Muscle of back (tissue), 11 donors: ENCODE measurements around the gene ZNF598. TPM values are rescaled to one million over a fixed set of nuclear protein-coding genes. Genes with fewer than 3 reads are reported as not detected.

Experiments used
- DNase-seq, 3 donors: peaks; one replicate each; pipeline versions ENCODE4 v3.0.0 to v3.0.0-alpha.2; 2013
- polyA plus RNA-seq, 10 donors: library from polyadenylated mRNA; unstranded; fragments of 120-200 nt; gene quantifications; one replicate each; pipeline ENCODE4 v1.2.1, GENCODE V29; 2013; ENCODE audit not compliant: insufficient read length in 10 of 10

Gene ZNF598
- polyA plus RNA-seq, 10 donors, result 13.7 to 25.1 (median 18.8) TPM

DNA sequence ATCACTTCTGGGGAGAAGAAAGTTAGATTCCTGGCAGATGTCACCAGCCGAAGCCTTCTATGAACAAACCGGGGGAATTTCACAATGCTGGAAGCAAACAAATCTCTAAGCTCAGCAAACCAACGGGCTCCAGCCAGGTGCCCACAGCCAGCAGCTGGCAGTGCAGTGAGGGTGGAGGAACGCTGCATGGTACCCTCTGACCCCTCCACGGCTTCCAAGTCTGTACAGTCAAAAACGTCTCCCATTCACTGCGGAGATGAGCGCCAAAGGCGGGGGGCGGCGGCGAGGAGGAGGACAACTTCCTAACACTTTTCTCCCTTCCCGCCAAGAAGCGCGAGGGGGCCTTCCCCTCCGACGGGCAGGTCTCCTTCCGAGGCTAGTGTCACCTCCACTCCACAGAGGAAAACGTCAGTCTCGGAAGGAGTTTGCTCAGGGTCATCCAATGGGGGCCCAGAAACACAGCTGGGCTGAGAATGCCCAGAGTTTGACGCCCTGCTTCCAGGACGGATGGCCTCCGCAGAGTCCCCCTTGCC lies 924 bp downstream of the ZNF598 start:
- DNase-seq, result no peak

DNA sequence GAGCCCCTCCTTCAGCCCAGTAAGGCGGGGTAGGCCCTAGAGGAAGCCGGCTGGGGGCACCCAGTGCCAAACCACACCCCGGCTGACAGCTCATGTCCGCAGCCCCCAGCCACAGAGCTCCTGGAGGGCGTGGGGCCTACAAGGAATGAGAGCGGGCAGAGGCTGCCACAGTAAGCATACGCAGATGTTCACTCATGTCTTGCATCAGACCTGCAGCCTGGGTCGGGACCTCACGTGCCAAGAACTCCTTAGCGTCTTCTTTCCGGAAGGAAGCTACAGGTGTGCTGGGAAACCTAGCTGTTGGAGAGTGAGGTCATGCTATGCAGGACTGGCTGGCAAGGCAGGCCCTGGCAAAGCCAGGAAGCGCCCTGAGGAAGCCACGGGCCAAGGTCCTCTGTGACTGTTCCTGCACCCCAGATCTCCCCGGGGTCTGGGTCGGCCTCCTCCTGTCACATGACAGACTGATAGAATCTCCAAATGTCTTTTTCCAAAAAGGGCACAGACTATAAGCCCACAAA lies 1.6 kb downstream of the ZNF598 start:
- DNase-seq, result no peak

DNA sequence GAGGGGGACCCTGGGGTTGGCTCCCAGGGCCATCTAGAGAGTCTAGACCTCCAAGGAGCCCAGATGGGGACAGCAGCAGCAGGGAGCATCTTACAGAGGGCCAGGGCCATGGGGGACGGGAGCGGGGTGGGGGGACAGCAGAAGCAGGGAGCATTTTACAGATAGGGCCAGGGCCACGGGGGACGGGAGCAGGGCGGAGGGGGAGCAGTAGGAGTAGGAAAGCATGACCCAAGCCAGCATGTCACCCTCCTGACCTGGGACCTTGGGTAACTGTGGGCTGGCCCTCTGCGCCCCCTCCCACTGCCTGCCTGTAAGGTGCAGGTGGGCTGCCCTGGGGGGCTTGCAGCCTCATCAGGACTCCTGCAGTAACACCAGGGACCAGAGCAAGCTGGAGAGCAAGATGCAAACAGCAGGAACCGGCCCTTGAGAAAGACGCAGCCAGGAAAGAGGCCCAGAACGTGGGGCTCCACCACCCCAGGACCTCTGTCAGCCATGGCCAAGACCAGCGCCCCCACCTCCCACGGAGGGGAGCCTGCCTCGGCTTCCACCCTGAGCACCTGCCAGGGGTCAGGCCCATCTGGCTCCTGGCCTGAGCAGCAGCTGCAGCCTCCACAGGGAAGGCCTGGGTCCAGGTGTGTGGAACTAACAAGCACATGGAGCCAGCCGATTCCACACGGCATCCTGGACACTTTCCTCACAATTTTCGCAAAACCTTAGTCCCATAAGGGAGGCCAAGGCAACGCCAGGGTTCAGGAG lies 2.4 kb downstream of the ZNF598 start:
- DNase-seq, result no peak

DNA sequence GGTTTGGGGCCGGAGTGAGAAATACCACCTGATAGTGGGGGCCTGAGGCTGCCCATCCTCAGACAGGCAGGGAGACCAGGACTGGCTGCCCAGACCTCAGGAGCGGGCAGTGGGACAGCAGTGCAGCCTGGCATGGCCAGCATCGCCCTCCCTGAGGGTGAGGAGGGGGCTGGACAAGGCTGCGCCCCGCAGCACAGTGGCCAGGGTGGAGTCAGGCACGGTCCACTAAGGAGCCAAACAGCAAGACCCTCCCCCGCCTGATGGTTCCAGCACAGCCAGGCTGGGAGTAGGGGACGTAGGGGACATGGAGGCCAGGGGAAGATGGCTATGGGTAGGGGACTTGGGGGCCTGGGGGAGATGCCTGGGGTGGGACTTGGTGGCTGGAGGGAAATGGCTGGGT lies 3.3 kb downstream of the ZNF598 start:
- no peak for DNase-seq

DNA sequence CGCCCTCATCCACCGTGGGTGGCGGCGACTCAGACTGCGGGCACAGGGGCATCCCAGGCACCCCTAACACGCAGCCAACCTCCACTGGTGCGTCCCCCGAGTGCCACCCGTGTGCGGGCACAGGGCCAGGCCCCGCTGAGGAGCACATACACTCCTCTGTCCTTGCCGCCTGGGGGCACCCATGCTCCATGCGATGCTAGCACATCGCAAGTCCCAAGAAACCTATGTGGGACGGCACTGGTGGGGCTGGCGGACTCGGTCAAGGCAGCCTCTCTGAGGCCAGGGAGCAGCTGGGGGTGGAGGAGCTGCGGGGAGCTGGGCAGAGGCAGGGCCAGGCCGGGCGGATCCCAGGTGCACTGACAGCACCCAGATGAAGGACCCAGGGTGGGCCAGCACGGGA lies 4.0 kb downstream of the ZNF598 start:
- DNase-seq, result no peak

DNA sequence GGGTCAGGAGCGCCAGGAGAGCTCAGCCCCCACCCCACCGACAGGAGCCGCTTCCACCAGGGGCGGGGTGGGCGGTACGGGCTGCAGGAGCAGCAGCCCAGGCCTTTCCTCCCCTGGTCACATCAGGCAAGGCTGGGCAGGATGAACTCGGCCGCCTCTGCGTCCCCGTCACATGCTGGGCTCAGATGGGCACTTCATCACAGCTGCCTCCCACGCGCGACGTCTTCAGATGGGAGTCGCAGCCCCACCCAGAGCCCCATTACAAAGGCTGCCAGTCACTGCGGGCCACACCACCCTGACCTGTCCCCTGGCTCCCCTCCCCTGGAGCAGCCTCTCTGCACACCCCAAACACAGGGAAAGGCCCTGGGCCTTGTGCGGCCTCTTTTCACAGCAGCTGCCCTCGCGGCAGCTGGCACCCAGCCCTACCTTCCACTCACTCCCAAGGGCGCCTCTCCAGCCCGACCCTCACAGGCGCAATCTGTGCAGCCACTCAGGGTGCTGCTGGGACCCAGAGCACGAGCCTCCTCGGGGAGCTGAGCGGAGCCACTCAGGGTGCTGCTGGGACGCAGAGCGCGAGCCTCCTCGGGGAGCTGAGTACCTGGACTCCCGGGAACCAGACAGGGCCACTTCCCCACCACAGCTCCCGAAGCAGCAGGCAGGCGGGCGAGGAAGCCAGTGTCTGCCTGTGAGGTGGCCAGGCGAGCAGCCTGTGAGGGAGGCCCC lies 4.7 kb downstream of the ZNF598 start:
- DNase-seq, result no peak

DNA sequence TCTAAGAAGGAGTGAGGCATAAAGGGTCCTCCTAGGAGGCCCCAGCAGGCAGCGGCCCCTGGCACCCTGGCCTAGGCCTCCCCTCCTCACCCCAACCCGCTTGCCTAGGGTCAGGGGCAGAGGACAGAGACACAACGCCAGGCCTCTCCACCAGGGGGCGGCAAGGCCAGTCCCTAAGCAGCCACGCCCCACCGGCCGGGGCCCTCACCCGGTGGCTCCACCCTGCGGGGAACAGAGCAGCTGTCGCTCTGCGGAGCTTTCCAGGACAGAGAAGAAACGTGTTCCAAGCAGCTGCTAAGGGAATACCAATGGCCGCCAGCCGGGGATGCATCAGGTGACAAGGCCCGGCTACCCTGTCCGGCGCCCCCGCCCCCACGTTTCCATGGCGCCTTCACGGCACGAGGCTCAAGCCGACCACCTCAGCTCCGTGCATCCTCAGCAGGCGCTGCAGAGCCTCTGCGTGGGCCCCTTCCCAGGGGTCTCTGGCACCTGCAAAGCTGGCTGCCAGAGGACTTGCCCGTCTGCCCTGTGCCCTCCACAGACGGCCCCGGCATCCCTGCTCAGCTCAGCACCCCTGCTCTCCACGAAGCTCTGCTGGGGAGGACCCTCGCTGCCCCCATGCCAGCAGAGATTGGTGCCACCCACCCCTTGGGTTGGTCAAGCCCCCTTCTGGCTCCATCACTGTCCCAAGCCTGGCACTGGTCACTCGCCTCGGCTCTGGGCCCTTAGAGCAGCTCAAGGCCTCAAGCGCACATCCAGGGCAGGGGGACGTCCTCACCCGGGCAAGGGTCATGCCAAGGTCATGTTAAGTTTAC lies 5.6 kb downstream of the ZNF598 start:
- peak; percentile 87 to 91 (median 90) for DNase-seq

DNA sequence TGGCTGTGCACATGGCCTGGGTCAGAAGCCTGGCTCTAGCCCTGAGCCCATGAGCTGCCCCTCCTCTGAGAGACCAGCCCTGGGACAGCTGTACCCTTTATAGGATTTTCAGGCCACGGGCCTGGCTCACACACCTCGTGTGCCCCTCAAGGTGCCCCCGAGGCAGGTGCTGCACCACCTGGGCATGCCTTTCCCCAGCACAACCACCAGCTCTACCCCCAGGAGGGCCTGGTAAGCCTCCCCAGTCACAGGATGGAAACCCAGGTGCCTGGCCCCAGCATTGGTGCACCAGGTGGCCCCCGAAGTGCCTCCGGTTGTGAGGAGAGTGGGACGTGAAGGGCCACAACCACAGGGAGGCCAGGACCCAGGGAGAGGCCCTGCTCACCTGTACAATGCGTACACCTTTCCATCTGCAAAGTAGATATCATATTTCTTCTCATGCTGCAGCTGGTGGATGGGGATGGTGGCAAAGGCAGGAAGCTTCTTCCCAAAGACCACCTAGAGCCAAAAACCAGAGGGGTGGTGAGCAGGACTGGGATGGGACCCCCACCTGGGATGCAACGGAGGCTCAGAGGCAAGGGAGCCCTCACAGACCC lies 6.3 kb downstream of the ZNF598 start:
- no peak for DNase-seq

DNA sequence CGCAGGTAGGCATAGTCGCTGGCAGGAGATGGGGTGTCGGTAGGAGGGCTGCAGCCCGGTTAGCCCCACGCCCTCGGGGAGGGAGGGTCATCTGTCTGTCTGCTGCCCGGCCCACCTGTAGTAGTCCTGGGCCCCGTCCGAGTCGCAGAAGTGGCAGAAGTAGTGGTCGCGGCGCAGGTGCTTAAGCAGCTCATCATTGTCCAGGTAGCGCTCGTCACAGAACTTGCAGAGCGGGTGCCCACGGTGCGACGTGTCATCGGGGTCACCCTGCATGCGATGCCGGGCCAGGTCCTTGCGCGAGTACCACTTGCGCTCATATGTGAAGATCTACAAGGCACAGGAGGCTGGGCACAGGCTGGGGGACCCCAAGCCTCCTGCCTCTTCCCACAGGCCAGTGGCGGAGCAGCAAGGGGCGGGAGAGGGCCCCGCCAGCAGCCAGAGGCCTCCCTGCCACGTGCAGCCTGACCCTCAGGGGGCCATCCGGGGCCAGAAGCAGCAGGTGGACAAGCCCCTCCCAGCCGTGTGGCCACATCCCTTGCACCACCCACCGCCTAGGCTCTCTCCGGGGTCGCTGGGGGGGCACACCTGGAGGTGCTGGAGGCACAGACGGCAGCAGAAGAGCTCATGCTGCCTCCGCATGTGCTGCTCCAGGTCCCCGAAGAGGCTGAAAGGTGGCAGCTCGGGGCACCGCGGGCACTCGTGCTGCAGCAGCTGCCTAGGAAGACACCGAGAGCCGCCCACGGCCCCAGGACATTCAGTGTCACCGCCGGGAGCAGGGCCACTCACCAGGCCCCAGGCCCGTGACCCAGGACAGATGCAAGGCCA lies 7.0 kb downstream of the ZNF598 start:
- no peak for DNase-seq

DNA sequence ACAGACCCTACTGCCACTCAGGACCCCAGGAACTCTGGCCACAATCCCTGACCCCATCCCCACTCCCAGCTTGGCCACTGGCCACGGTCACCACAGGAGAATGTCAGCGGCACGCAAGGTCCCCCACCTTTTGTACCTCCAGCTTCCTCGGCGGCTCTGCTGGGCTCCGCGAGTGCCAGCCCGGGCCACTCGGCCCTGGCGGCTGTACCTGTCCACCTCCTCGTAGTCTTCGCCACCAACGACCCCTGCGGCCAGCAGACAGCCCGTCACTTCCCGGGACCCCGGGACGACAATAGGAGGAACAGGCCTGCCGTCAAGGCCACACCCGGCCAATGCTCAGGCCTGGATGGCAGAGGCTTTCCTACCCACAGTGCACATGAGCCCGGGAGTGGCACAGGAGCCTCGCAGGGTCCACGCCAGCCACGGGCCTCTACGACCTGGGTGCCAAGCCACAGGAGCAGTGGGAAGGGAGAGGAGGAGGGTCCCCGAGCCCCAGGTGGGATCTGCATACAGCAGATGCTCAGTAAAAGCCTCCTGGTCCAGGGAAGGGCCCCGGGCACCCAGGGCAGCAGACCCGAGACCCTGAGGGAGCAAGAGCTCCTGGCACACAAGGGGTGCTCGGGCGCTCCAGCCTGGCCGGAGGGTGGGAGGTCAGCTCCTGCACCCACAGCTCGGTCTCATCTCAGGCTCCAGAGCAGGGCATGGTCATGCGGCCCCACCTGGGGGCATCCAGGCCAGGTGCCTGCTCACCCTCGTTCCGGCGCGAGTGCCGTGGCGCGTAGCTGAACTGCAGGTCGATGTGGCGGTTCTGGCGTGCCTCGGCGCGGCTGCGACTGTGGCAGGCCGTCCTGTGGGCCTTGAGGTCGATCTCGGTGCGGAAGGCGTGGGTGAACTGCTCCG lies 7.9 kb downstream of the ZNF598 start:
- no peak for DNase-seq

DNA sequence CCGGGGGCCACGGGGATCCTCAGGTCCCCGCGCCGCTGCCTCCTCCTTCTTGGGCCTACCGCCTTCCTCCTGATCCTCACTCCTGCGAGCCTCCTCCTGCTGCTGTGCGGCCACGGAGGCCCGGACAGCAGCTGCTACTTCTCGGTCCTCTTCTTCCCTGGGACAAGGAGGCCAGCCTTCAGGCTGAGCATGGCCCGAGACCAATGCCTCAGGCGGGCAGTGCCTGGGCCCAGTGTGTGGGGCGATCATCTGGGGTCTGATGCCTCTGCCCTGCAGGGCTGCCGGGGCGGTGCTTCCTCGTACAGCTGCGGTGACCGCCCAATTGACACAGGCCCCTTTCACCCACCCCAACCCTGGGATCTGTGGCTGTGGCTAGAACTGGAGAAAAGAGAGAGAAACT lies 8.6 kb downstream of the ZNF598 start:
- DNase-seq, result no peak

DNA sequence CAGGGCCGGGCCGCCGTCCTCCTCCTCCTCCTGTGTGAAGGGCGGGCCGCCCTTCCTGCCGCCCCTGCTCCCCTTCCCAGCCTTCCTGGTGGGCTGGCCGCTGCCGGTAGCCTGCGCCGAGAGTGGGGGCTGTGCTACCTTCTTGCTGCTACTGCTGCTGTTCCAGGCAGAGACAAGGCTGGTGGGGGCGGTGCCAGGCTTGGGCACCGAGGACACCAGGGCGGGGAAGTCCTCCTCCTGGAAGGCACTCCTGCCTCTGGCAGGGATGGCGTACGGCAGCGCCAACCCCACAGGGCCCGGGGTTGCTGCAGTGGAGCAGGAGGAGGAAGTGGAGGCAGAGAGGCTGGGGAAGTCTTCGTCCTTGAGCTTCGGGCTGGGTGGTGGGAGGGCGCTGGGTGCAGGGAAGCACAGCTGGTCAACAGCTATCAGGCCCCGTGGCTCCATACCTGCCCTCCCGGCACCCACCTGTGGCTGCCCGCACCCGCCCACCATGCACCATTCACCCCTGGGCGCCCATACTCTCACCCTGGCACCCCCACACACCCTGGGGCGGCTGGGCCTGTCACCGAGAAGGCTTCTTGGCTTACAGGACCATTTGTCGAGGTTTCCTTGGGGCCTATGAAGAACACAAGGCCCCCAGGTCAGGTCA lies 9.6 kb downstream of the ZNF598 start:
- DNase-seq, result no peak

DNA sequence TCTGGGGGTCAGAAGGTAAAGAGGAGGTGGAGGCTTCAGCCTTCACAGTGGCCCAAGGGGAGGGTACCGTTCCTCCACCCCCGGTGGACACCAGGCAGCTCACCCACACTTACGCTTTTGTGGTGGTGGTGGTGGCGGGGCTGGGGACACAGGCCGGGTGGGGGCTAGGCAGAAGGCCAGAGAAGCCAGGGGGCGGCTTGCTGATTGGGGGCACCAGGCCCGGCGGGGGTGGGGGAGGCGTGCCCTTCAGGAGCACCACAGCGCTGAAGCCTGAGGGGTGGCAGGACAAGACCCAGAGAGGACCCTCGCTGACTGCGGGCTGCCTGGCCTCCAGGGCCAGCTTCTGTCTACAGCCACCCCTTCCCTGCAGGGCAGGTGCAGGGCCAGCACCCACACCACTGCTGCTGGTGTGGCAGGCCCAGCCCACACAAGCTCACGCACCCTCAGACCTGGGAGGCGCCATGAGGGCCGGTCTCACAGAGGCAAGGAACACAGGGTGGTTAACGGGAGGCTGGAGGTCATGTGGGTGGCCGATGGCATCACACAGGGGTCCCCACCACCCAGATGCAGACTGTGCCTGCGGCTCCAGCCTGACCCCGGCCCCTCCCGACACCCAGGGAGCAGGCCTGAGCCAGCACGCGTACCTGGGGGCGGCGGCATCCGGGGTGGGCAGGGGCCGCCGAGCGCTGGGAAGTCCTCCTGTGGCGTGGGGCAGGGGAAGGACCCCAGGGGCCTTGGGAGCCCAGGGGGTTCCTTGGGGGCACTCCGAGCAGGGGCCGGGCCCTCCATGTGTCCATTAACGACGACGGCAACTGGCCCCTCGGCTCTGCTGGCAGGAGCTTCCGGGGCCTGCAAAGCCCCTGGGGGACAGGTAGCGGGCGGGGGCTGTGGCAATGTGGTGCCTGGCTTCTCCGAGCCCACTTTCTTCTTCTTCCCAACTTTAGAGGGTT lies 10.5 kb downstream of the ZNF598 start:
- no peak for DNase-seq

DNA sequence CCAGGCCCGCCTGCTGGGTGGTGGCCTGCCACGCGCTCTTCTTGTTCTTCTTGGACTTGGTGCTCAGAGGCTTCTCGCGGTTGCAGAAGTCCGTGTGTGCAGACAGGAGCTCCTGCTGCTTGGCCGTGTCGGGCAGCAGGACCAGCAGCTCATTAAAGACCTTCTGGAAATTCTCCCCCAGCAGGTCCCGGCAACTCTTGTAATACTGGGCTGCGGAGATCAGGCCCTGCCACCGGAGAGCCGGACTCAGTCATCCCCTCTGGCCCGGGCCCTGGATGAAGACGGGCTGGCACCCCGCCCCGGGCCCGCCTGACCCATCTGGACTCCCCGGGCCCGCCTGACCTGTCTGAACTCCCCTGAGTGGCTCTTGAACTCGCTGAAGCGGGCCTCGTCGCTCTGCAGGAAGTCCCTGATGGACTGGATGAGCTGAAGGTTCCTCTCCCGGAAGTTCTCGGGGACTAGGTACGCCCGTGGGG lies 11.2 kb downstream of the ZNF598 start:
- DNase-seq, result no peak

DNA sequence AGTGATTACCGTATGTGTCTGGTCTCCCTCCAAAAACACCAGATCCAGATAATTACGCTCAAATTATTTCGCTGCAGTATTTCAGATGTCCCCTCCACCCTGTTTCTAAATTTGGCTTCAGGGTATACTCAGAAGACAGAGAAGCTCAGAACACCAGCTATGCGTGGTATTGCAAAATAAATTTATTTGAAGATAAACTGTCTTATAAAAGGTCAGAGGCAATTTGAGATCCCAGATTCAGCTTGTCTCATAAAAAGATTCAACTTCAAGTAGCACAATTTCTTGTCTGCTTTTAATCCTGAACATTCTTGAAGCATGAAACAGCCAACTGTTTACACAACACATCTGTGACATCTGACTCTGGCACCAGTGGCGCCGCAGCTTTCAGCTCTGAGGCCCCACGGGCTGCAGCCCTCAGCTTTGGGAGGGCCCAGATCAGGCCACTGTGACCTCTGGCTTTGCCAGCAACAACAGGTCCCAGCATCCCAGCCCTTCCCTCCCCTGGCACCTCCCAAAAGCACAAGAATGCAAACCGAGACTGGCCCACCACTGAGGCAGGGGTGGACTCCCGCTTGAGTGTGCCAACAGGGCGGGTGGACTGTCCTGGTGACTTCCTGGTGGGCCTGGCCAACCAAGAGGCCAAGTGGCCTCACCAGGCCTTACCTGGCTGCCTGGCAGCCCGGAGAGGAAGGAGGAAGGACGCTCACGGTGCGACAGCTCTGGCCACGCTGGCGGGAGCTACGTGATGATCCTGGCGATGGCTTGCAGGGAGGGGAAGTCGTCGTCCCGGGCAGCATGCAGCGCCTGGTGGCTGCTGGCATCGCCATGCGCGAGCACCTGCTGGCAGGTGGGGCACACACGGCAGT lies 11.9 kb downstream of the ZNF598 start:
- DNase-seq, result no peak

DNA sequence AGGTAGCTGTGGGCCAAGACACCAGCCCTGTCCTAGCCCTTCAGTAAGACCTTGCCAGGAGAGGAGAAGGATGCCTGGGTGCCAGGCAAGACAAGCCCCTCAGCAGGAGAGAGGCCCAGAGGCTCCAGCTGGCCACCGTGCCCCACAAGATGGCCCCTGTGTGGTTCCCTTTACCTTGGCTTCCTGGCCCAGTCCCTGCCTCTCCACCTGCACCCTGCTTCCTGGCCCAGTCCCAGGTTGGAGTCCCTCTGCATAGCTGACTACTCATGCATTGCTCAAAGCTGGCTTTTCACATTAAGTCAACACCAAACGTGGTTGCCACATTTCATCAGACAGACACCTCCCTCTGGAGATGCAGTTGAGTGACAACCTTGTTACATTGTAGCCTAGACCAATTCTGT lies 15.9 kb downstream of the ZNF598 start:
- no peak for DNase-seq
